ENCODE results near the gene ZNF211. TPM values are rescaled to one million over a fixed set of nuclear protein-coding genes. Genes with fewer than 3 reads are reported as not detected.

The ZNF211 gene
- total and polyA plus RNA-seq, 9 of the 15 experiments (the other 6 are each of a cell fraction or from before 2014, with no cell fraction given), result 1.3 to 11.6 (median 4.5) TPM

- TF ChIP-seq REST (IDR thresholded peaks at IDR 0.05; ENCODE audit: borderline replicate concordance), result no peak
- TF ChIP-seq REST (CRISPR knock-in tag; IDR thresholded peaks at IDR 0.05; ENCODE audit: low read depth), result no peak
- no peak for TF ChIP-seq ZNF583 (CRISPR knock-in tag; IDR thresholded peaks at IDR 0.05)
- TF ChIP-seq FOXK1 (CRISPR knock-in tag; IDR thresholded peaks at IDR 0.05; ENCODE audit: borderline replicate concordance), result peak; percentile 80; the same call in 1 of the 2 replicates
- TF ChIP-seq CHD1 (IDR thresholded peaks at IDR 0.05; ENCODE audit: low read length), result peak; percentile 46
- no peak for TF ChIP-seq GTF2F1 (IDR thresholded peaks at IDR 0.05; ENCODE audit: low read depth, low read length)
- no peak for TF ChIP-seq ZNF184 (CRISPR knock-in tag; IDR thresholded peaks at IDR 0.05)
- no peak for TF ChIP-seq STAG1 (CRISPR knock-in tag; IDR thresholded peaks at IDR 0.05; ENCODE audit: borderline replicate concordance)
- TF ChIP-seq ARID3B (CRISPR knock-in tag; IDR thresholded peaks at IDR 0.05; ENCODE audit: borderline replicate concordance), result no peak
- TF ChIP-seq HMGN3 (IDR thresholded peaks at IDR 0.05; ENCODE audit: borderline replicate concordance, extremely low read depth, insufficient read length, low read depth, low read length), result no peak
- TF ChIP-seq POLR2AphosphoS5 (IDR thresholded peaks at IDR 0.05; ENCODE audit: control insufficient read depth, insufficient read depth, low read depth, low read length), result no peak
- no peak for TF ChIP-seq FOXA3 (CRISPR knock-in tag; conservative IDR thresholded peaks at IDR 0.05 in 1 of 2, IDR thresholded peaks at IDR 0.05 in 1 of 2)
- TF ChIP-seq SAFB2 (IDR thresholded peaks at IDR 0.05; ENCODE audit: borderline replicate concordance, low read depth, low read length, severe bottlenecking), result no peak
- TF ChIP-seq FOXA1 (IDR thresholded peaks at IDR 0.05; ENCODE audit: borderline replicate concordance), result no peak
- TF ChIP-seq ZNF263 (CRISPR knock-in tag; IDR thresholded peaks at IDR 0.05; ENCODE audit: borderline replicate concordance), result peak; percentile 30; the same call in 1 of the 2 replicates
- TF ChIP-seq ARID1B (IDR thresholded peaks at IDR 0.05), result no peak
- TF ChIP-seq ILK (tag; IDR thresholded peaks at IDR 0.05; ENCODE audit: borderline replicate concordance, low read depth), result no peak
- TF ChIP-seq ZNF584 (CRISPR knock-in tag; IDR thresholded peaks at IDR 0.05; ENCODE audit: low read depth), result no peak
- TF ChIP-seq KDM2B (CRISPR knock-in tag; IDR thresholded peaks at IDR 0.05), result no peak
- no peak for TF ChIP-seq CSDE1 (IDR thresholded peaks at IDR 0.05)
Measured at GRCh38 chr19:57682226-57682766, 49.3 kb downstream of the ZNF211 start (continued).

All from K562 (cell line).